ENCODE measurements around the gene AIF1L.
"Not testable (repeated sequence)": the region's sequence is repeated elsewhere in the genome, so short reads cannot be mapped to it uniquely, and the experiment has no call there.

Gene AIF1L

GRCh38 chr9:131111854-131112311 lies 15.6 kb downstream of the AIF1L start:
- no peak overlapping the region for H3K4me3 ChIP-seq (ENCODE audit: low read length)
- no peak overlapping the region for H3K23ac ChIP-seq (ENCODE audit: low read length)
- no peak overlapping the region for H2BK15ac ChIP-seq (replicated peaks; ENCODE audit: low read depth)
- no peak overlapping the region for H4K5ac ChIP-seq (ENCODE audit: low read length)
- H2AK5ac ChIP-seq (ENCODE audit: low read length), result no peak overlapping the region
- H3K27ac ChIP-seq (ENCODE audit: low read depth, low read length), result no peak overlapping the region
- H3K18ac ChIP-seq (ENCODE audit: low read length), result no peak overlapping the region
- no CpG with 5 or more reads among the region's 25 CpGs for WGBS (ENCODE audit: extremely low coverage, insufficient coverage, low lambda C conversion rate)
- H4K8ac ChIP-seq (ENCODE audit: low read depth, low read length), result no peak overlapping the region
- H3K4me1 ChIP-seq (ENCODE audit: control insufficient read depth, low read depth, low read length), result no peaks in the 10 kb centered on the region
- no peak overlapping the region for H3K4ac ChIP-seq (ENCODE audit: low read depth, low read length)
- H3K27me3 ChIP-seq (ENCODE audit: insufficient read depth, low read length, poor library complexity), result no peaks in the 10 kb centered on the region
- H2BK5ac ChIP-seq (ENCODE audit: low read length), result no peak overlapping the region
- peak; percentile 42 for DNase-seq
- H3K4me2 ChIP-seq (ENCODE audit: low read length), result no peak overlapping the region
- H3K9ac ChIP-seq (ENCODE audit: low read length), result no peak overlapping the region
- peaks cover 5% of the 10 kb centered on the region for H3K36me3 ChIP-seq (ENCODE audit: control insufficient read depth, insufficient read depth, low read length)
- H3K79me2 ChIP-seq (ENCODE audit: control insufficient read depth, insufficient read depth, low read length), result no peaks in the 10 kb centered on the region
- H2BK120ac ChIP-seq (ENCODE audit: low read depth, low read length), result no peak overlapping the region
- no peaks in the 10 kb centered on the region for H3K79me1 ChIP-seq (ENCODE audit: low read length)
- no peak overlapping the region for H3K56ac ChIP-seq (ENCODE audit: low read length)

- WGBS (ENCODE audit: extremely low coverage, insufficient coverage, low lambda C conversion rate), result no CpG with 5 or more reads among the region's 23 CpGs
- Histone ChIP-seq H3K79me2 (ENCODE audit: control insufficient read depth, insufficient read depth, low read length) (no peaks in the 10 kb centered on the region), H3K4ac (ENCODE audit: low read depth, low read length) (no peak overlapping the region), H2BK15ac (replicated peaks; ENCODE audit: low read depth) (no peak overlapping the region), H3K27ac (ENCODE audit: low read depth, low read length) (no peak overlapping the region), H3K27me3 (ENCODE audit: insufficient read depth, low read length, poor library complexity) (no peaks in the 10 kb centered on the region), H2BK5ac (ENCODE audit: low read length) (no peak overlapping the region), H3K9ac (ENCODE audit: low read length) (no peak overlapping the region), H3K4me3 (ENCODE audit: low read length) (no peak overlapping the region), H3K23ac (ENCODE audit: low read length) (no peak overlapping the region), H3K36me3 (ENCODE audit: control insufficient read depth, insufficient read depth, low read length) (peaks cover 4% of the 10 kb centered on the region), H3K56ac (ENCODE audit: low read length) (no peak overlapping the region), H3K18ac (ENCODE audit: low read length) (no peak overlapping the region), H3K4me2 (ENCODE audit: low read length) (no peak overlapping the region), H2BK120ac (ENCODE audit: low read depth, low read length) (no peak overlapping the region), H3K79me1 (ENCODE audit: low read length) (no peaks in the 10 kb centered on the region), H3K4me1 (ENCODE audit: control insufficient read depth, low read depth, low read length) (no peaks in the 10 kb centered on the region), H4K5ac (ENCODE audit: low read length) (no peak overlapping the region), H4K8ac (ENCODE audit: low read depth, low read length) (no peak overlapping the region), H2AK5ac (ENCODE audit: low read length) (no peak overlapping the region)
- DNase-seq, result no peak
Measured at GRCh38 chr9:131112374-131113154, 16.2 kb downstream of the AIF1L start.

GRCh38 chr9:131113655-131114054 lies 17.3 kb downstream of the AIF1L start:
- no peak overlapping the region for H3K4me2 ChIP-seq (ENCODE audit: low read length)
- H3K27ac ChIP-seq (ENCODE audit: low read depth, low read length), result no peak overlapping the region
- no peaks in the 10 kb centered on the region for H3K4me1 ChIP-seq (ENCODE audit: control insufficient read depth, low read depth, low read length)
- no peak overlapping the region for H3K4me3 ChIP-seq (ENCODE audit: low read length)
- no peak for DNase-seq
- H3K79me1 ChIP-seq (ENCODE audit: low read length), result no peaks in the 10 kb centered on the region
- H3K56ac ChIP-seq (ENCODE audit: low read length), result no peak overlapping the region
- H3K27me3 ChIP-seq (ENCODE audit: insufficient read depth, low read length, poor library complexity), result no peaks in the 10 kb centered on the region
- no peak overlapping the region for H3K18ac ChIP-seq (ENCODE audit: low read length)
- no peak overlapping the region for H2BK15ac ChIP-seq (replicated peaks; ENCODE audit: low read depth)
- H2AK5ac ChIP-seq (ENCODE audit: low read length), result no peak overlapping the region
- no CpG with 5 or more reads among the region's 8 CpGs for WGBS (ENCODE audit: extremely low coverage, insufficient coverage, low lambda C conversion rate)
- H3K23ac ChIP-seq (ENCODE audit: low read length), result no peak overlapping the region
- no peak overlapping the region for H2BK5ac ChIP-seq (ENCODE audit: low read length)
- H3K79me2 ChIP-seq (ENCODE audit: control insufficient read depth, insufficient read depth, low read length), result no peaks in the 10 kb centered on the region
- no peak overlapping the region for H4K5ac ChIP-seq (ENCODE audit: low read length)
- peaks cover 2% of the 10 kb centered on the region for H3K36me3 ChIP-seq (ENCODE audit: control insufficient read depth, insufficient read depth, low read length)
- H4K8ac ChIP-seq (ENCODE audit: low read depth, low read length), result no peak overlapping the region
- no peak overlapping the region for H2BK120ac ChIP-seq (ENCODE audit: low read depth, low read length)
- no peak overlapping the region for H3K9ac ChIP-seq (ENCODE audit: low read length)
- H3K4ac ChIP-seq (ENCODE audit: low read depth, low read length), result no peak overlapping the region

GRCh38 chr9:131114084-131114535 lies 17.8 kb downstream of the AIF1L start:
- no CpG with 5 or more reads among the region's 8 CpGs for WGBS (ENCODE audit: extremely low coverage, insufficient coverage, low lambda C conversion rate)

GRCh38 chr9:131115360-131115742 lies 19.0 kb downstream of the AIF1L start:
- not testable (repeated sequence) for H3K4me3 ChIP-seq (ENCODE audit: low read length); H2BK15ac ChIP-seq (replicated peaks; ENCODE audit: low read depth); H3K4me1 ChIP-seq (ENCODE audit: control insufficient read depth, low read depth, low read length); H3K79me2 ChIP-seq (ENCODE audit: control insufficient read depth, insufficient read depth, low read length); H3K4me2 ChIP-seq (ENCODE audit: low read length); H3K23ac ChIP-seq (ENCODE audit: low read length); H4K8ac ChIP-seq (ENCODE audit: low read depth, low read length); H3K9ac ChIP-seq (ENCODE audit: low read length); H3K27ac ChIP-seq (ENCODE audit: low read depth, low read length); H3K4ac ChIP-seq (ENCODE audit: low read depth, low read length); H3K18ac ChIP-seq (ENCODE audit: low read length); H3K79me1 ChIP-seq (ENCODE audit: low read length); H2BK5ac ChIP-seq (ENCODE audit: low read length); H3K56ac ChIP-seq (ENCODE audit: low read length); H2BK120ac ChIP-seq (ENCODE audit: low read depth, low read length); H2AK5ac ChIP-seq (ENCODE audit: low read length); H3K27me3 ChIP-seq (ENCODE audit: insufficient read depth, low read length, poor library complexity); H4K5ac ChIP-seq (ENCODE audit: low read length); DNase-seq; H3K36me3 ChIP-seq (ENCODE audit: control insufficient read depth, insufficient read depth, low read length)
- no CpG with 5 or more reads among the region's 6 CpGs for WGBS (ENCODE audit: extremely low coverage, insufficient coverage, low lambda C conversion rate)

More at GRCh38 chr9:131114084-131114535, 17.8 kb downstream of the AIF1L start:
- Histone ChIP-seq H2BK5ac (ENCODE audit: low read length) (no peak overlapping the region), H3K4ac (ENCODE audit: low read depth, low read length) (no peak overlapping the region), H3K23ac (ENCODE audit: low read length) (no peak overlapping the region), H3K56ac (ENCODE audit: low read length) (no peak overlapping the region), H3K4me2 (ENCODE audit: low read length) (no peak overlapping the region), H3K4me1 (ENCODE audit: control insufficient read depth, low read depth, low read length) (no peaks in the 10 kb centered on the region), H2BK15ac (replicated peaks; ENCODE audit: low read depth) (no peak overlapping the region), H3K4me3 (ENCODE audit: low read length) (no peak overlapping the region), H2BK120ac (ENCODE audit: low read depth, low read length) (no peak overlapping the region), H3K27me3 (ENCODE audit: insufficient read depth, low read length, poor library complexity) (no peaks in the 10 kb centered on the region), H3K9ac (ENCODE audit: low read length) (no peak overlapping the region), H3K36me3 (ENCODE audit: control insufficient read depth, insufficient read depth, low read length) (peaks cover 2% of the 10 kb centered on the region), H3K79me1 (ENCODE audit: low read length) (no peaks in the 10 kb centered on the region), H3K18ac (ENCODE audit: low read length) (no peak overlapping the region), H4K5ac (ENCODE audit: low read length) (no peak overlapping the region), H4K8ac (ENCODE audit: low read depth, low read length) (no peak overlapping the region), H2AK5ac (ENCODE audit: low read length) (no peak overlapping the region), H3K27ac (ENCODE audit: low read depth, low read length) (no peak overlapping the region), H3K79me2 (ENCODE audit: control insufficient read depth, insufficient read depth, low read length) (no peaks in the 10 kb centered on the region)
- no peak for DNase-seq

All from mesendoderm (in vitro differentiated cells).